ENCODE results near the gene LEMD3.

- TF ChIP-seq GATA3 (IDR thresholded peaks at IDR 0.05; ENCODE audit: low read depth, low read length), result no peak
- TF ChIP-seq GATA2 (IDR thresholded peaks at IDR 0.05; ENCODE audit: low read depth, low read length), result no peak
Measured at GRCh38 chr12:65194949-65195348, 25.6 kb downstream of the LEMD3 start.
